ENCODE results near the gene NUAK2. TPM values are rescaled to one million over a fixed set of nuclear protein-coding genes. Genes with fewer than 3 reads are reported as not detected.

NUAK2 gene
- total RNA-seq, 1 donor from 2014 or later, result 8.4 TPM

- intact Hi-C loops (cut with micrococcal nuclease), result loop anchor here (10.0 kb wide), 1 partner anchor 339 kb away; no protein-coding TSS in a partner anchor
These were observed 2.2 kb upstream of the NUAK2 start for GRCh38 chr1:205323794-205324193.

- intact Hi-C loops (cut with micrococcal nuclease), result loop anchor here (1.0 to 10.0 kb wide), 7 partner anchors 9 to 337 kb away; no protein-coding TSS in a partner anchor
These were observed 376 bp upstream of the NUAK2 start for GRCh38 chr1:205321959-205322283.

- intact Hi-C loops (cut with micrococcal nuclease), result loop anchor here (2.0 to 10.0 kb wide), 4 partner anchors 15 to 335 kb away; no protein-coding TSS in a partner anchor
These were observed 2.2 kb downstream of the NUAK2 start for GRCh38 chr1:205319081-205320018.

- intact Hi-C loops (cut with micrococcal nuclease), result loop anchor here (2.0 kb wide), 1 partner anchor 14 kb away; no protein-coding TSS in a partner anchor
These were observed 3.1 kb downstream of the NUAK2 start for GRCh38 chr1:205318231-205318991.

- intact Hi-C loops (cut with micrococcal nuclease), result no loop called here
These were observed 4.1 kb downstream of the NUAK2 start for GRCh38 chr1:205317311-205317917.

GRCh38 chr1:205316161-205316566 is 5.4 kb downstream of the NUAK2 start:
- intact Hi-C loops (cut with micrococcal nuclease), result no loop called here

- intact Hi-C loops (cut with micrococcal nuclease), result no loop called here
These were observed 6.4 kb downstream of the NUAK2 start for GRCh38 chr1:205315008-205315618.

- intact Hi-C loops (cut with micrococcal nuclease), result loop anchor here (1.0 kb wide), 2 partner anchors 8 to 25 kb away; partner anchors contain the start of gene NUAK2
These were observed 7.8 kb downstream of the NUAK2 start for GRCh38 chr1:205313563-205314308.

- intact Hi-C loops (cut with micrococcal nuclease), result loop anchor here (1.0 kb wide), 2 partner anchors 8 to 25 kb away; partner anchors contain the start of gene NUAK2
These were observed 8.5 kb downstream of the NUAK2 start for GRCh38 chr1:205312866-205313562.

- intact Hi-C loops (cut with micrococcal nuclease), result no loop called here
These were observed 10.4 kb downstream of the NUAK2 start for GRCh38 chr1:205310976-205311704.

GRCh38 chr1:205309741-205310140 is 11.8 kb downstream of the NUAK2 start:
- intact Hi-C loops (cut with micrococcal nuclease), result no loop called here

GRCh38 chr1:205306929-205307566 is 14.5 kb downstream of the NUAK2 start:
- intact Hi-C loops (cut with micrococcal nuclease), result no loop called here

- intact Hi-C loops (cut with micrococcal nuclease), result loop anchor here (2.0 kb wide), 1 partner anchor 14 kb away; no protein-coding TSS in a partner anchor
These were observed 16.9 kb downstream of the NUAK2 start for GRCh38 chr1:205304695-205305070.

GRCh38 chr1:205304046-205304694 is 17.4 kb downstream of the NUAK2 start:
- intact Hi-C loops (cut with micrococcal nuclease), result loop anchor here (2.0 kb wide), 1 partner anchor 15 kb away; no protein-coding TSS in a partner anchor

GRCh38 chr1:205303247-205303888 is 18.2 kb downstream of the NUAK2 start:
- intact Hi-C loops (cut with micrococcal nuclease), result no loop called here

GRCh38 chr1:205301842-205302588 is 19.5 kb downstream of the NUAK2 start:
- intact Hi-C loops (cut with micrococcal nuclease), result no loop called here

Data from T-helper 1 cell treated with Interleukin-12 subunit alpha and Interleukin-12 subunit beta and Interleukin-4 antibody, amounts not matched to agents 30 ng/mL and 1 ng/mL, for 36 hours (primary cell).